Activated CD4-positive, CD25-positive, alpha-beta regulatory T cell treated with anti-CD3 and anti-CD28 coated beads, Interleukin-2, amount 50 U/mL, for 16 hours (primary cell): Measurements from ENCODE around the gene LY6G5C.

Experiments
- DNase-seq: peaks from one replicate; pipeline ENCODE4 v3.0.0-alpha.2; 2020; ENCODE audit warnings: low read depth, low spot score

Gene LY6G5C

DNA sequence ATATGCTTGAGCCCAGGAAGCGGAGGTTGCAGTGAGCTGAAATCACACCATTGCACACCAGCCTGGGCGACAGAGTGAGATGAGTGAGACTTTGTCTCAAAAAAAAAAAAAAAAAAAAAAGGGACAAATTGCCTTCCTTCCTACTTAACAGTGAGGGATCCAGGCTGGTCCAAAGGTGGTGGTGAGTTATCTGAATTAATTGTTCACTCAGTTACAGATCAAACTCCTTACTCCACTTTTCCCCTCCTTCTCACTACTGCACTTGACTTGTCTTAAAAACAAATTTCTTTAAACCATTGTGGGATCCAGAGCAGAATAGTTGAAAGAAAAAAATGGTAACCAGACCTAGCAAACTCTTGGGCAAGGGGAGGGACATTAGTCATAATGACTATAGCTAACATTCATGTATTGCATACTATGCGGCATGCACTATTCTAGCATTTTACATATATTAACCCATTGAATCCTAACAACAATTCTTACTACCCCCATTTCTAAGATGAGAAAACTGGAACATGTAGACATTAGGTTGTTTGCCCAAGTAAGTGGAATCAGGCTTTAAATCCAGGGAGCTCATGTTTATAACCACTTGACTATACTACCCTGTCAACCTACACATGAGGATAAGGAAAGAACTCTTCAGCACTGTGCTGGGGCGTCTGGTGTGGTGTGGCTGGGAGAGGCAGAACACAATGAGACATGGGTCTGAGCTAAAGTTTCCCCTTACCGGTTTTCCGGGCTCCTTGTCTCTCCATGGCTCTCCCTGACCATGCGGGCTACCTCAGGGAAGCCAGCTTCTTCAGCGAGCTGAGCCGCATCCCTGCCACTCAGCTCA lies 17.5 kb downstream of the LY6G5C start:
- DNase-seq: no peak

DNA sequence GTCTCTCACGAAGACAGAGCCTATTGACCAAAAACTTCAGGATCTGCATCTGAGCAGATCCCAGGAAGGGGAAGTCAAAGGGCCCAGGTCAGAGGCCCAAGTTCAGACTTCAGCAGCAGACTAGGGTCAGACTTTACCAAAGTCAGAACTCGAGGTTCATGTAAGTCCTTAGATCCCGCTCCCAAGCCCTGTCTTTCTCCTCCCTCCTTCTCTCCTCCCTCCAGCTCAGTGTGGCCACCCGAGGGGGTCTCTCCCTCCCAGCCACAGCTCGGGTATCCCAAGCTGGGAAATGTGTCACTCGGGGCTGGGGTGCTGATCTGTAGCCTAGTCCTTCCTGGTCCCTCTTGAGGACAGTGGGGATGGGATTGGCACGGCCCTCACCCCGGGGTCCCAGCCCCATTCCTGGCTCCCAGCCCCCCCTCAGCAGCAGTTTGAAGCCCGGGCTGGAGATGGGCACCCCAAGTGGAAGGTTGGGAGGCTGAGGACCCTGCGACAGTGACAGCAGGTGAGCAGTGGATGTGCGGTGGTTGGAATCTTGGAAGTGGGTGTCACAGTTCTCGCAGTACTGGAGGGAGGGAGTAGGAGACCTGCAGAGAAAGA lies 18.6 kb downstream of the LY6G5C start:
- DNase-seq: no peak

DNA sequence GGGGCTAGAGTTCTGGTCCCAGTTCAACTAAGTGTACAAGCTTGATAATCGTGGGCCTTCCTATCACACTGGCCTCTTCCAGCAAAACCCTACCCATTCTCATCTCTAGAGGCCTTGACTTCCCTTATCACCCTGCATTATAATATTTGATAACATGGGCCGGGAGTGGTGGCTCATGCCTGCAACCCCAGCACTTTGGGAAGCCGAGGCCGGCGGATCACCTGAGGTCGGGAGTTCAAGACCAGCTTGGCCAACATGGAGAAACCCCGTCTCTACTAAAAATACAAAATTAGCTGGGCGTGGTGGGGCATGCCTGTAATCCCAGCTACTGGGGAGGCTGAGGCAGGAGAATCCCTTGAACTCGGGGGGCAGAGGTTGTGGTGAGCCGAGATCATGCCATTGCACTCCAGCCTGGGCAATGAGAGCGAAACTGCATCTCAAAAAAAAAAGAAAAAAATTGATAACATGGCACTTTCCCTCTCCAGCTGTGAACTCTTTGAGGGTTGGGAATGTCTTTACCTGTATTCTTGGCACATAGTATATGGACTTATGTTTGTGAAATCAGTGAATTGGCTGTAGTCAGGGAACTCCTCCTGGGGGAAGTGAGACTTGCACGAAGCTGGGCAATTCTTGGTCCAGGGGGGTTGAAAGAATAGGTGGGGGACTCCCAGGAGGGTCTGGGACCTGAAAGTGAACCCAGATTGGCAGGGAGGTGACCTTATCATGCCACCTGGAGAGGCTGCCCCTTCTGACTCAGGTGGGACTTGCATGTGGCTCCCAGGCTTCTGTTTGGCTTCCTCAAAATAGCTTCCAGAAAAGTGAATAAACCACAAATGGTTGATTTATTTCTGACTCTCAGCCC lies 19.4 kb downstream of the LY6G5C start:
- DNase-seq: no peak

DNA sequence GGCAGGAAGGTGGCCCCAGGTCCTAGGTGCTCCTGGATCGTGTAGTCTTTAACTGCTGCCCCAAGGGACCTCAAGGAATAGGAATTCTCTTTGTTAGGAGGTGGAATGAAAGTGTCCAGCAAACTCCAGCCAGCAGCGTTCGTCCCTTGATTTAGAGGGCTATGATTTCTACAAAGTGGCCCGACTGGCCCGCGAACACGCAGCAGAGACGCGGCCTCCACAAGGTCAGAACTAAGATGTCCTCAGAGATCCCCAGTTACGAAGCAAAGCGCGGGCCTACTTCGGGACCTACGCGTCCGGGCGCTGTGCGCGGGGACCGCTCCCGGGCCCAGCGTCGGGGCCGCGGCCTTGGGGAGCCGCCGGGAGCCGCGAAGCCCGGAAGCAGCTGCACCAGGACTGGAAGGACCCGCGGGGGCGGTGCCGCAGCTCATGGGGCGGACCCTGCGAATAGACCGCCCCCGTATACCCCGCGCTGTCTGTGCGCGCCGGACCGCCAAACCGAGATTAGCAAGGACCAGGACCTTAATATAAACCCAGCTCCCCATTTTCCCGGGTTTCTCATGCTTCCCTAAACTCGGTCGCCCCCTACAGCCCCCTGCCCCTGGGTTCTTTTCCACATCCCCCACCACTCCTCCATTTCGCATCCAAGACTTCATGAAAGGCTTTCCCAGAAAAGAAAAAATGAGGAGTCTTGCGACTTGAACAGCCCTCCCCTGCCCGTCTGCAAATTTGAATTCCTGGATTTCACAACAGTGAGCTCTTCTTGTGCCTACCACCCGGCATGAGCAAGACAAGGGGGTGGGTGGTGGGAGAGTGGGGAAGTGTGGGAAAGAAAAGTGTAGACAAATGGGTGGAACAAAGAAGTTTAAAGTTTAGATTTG lies 20.2 kb downstream of the LY6G5C start, which contains the start of gene C6orf47:
Gene C6orf47 (minus strand): TSS at position 398 of the 881 bp plus-strand sequence. CDS start 831 bp downstream, outside the sequence.
- DNase-seq: peak; percentile 50

DNA sequence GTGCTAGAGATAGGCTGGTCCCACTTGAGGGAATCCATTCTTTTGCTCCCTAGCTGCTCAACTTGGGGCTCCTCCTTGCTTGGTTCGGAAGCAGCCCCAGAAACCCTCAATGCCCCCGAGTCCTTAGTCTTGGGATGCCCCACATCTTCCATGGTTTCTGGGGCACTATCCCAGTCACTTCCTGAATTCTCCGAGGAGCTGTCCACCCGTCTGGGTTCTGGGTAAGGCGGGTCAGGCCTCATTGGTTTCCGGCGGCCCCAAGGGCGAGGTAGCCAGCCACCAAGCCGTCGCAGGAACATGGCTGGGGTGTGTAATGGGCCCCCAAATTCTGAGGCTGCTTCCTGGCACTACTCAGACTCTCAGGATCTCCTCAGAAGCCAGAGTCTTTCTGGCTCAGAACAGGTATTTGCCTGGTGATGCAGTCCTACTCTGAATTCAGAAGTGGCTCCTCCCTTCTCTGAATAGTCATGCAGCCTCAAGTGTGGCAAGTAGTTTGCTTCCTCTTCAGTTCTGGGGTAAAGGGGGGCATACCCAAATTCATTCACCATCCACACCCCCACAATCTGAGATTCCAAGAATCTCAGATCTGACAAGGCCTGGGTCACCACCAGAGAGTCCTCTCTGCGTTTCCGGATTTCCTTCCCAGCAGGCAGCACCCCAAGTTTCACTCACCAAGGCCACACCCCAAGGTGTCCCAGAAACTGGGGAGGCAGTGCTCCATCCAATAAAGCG lies 21.1 kb downstream of the LY6G5C start:
- DNase-seq: no peak

DNA sequence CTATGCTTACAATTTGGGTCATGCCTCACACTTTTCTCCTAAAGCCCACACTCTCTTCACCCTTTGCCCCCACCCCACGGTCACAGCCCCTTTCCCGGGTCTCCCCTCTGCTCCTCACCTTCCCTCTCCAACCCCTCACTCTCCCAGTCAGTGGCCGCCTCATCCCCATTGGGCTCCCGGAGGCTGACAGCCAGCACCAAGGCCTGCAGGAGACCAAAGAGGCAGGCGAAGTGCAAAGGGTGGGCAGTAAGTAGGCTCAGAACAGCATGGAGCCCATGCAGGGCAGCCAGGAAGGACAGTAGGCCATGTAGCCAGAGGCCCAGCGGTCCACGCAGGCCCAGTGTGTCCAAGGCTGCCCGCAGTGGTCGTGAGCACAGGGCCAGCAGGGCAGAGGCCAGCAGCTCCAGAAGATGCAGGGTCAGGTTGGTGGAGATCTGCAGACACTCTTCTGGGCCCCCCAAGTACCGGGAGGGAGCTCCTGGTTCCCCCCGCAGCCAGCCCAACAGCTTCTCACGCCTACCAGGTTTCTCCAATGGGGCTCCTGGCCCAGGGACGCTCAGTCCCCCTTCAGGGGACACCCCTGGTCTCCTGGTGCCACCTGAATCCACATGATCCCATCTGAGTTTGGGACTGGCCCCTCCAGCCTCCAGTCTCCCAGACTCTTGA lies 21.8 kb downstream of the LY6G5C start:
- no peak for DNase-seq

DNA sequence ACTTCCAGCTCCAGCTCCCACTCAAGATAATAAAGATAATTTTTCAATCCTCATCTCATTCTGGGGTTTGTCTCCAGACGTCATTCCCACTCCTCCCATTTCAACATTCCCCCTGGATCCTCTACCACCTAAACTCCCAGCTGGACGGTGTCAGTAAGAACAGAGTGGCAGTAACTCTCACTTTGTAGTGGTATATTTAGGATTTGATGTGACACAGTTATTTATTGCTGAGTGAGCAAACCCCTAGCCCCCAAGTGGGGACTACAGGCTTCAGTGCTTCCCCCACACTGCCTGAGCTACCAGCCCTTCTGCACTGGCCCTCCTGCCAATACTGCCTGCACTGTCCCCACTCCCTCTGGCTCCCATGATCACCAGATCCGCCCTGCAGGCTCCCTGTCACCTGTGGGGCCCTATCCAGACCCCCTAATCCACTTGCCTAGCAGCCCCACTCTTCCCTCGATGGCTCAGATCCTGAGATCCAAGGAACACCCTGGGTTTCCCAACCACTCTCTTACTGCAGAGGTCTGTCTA lies 22.6 kb downstream of the LY6G5C start:
- DNase-seq: no peak

DNA sequence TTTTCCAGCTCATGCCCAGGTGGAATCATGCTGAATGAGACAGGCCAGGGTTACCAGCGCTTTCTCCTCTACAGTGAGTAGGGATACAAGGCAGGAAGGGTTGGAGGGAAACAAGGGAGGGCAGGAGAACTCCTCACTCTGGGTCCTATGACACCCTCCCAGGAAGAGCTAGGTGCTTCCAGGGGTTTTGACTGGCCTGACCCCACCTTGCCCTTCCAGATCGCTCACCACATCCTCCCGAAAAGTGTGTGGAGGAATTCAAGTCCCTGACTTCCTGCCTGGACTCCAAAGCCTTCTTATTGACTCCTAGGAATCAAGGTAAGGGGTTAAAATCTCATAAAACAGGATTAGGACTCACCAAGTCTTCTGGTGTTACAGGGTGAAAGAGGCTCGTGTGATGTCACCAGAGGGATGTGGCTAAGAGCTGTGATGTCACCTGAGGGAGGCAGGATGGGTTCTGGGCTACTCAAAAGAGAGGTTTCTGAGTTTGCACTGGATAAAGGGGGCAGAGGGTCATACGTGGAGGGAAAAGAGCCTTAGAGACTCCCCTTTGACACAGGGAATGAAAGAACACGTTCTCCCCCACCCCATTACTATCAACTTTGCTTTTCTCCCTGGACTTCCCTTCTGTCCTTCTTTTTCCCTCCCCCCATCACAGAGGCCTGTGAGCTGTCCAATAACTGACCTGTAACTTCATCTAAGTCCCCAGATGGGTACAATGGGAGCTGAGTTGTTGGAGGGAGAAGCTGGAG lies 23.3 kb downstream of the LY6G5C start:
- DNase-seq: no peak

DNA sequence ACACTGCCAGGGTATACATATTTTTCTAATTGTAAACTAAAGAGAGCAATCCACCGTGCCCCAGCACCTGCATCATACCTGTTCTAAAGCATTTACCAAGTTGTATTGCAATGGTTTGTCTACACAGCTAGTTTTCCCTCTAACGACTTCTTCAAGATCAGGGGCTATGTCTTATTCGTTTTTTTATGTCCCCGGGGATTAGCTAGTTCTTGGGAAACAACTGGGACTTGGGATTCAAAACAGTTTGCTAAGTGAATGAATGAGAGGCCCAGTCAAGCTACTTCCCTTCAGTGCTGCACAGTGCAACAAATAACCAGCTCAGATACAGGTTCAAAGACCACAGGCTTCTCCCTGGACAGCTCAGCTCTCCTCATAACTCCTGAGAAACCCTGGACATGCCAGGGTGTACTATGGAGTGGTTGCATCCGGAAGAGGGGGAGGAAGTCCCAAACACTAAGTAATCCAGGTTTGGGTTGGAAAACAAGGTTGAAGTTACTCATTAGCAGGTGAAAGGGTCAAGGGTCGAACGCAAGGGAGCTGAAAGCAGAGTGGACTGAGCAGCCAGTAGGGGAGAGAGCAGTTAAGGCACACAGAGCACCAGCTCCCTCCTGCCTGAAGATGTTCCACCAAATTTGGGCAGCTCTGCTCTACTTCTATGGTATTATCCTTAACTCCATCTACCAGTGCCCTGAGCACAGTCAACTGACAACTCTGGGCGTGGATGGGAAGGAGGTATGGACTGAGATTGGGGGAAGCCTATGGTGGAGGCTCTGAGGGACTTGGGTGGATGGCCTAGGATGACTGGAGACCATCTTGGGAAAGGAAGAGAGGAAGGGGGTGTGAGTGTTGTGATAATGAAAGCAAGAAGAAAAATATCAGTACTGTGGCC lies 25.3 kb downstream of the LY6G5C start, which contains the start of gene APOM:
Gene APOM (plus strand): TSS at position 546 of the 889 bp plus-strand sequence. CDS start 73 bp downstream, at position 619.
- no peak for DNase-seq

DNA sequence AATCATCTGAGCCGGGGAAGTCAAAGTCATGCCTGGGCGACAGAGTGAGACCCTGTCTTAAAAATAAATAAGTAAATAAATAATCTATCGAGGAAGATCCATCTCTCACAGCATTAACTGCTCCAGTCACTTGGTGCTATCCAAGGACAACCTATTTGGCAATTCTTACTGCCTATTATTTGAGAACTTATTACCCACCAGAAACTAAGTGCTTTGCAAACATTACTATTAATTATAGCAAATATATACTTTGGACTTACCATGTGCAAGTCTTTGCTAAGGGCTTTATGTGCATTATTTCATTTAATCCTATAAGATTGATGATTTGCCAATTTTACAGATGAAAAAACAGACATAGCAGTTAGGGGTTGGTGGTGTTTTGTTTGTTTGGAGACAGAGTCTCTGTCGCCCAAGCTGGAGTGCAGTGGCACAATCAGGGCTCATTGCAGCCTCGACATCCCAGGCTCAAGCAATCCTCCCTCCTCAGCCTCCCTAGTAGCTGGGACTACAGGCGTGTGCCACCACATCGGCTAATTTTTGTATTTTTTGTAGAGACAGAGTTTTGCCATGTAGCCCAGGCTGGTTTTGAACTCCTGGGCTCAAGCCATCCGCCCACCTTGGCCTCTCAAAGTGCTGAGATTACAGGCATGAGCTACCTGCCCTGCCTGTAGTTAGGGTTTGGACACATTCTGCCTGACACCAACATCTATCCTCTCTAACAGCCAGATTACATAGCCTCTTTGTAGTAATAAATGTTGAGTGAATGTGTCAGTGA lies 26.1 kb downstream of the LY6G5C start:
- DNase-seq: no peak

DNA sequence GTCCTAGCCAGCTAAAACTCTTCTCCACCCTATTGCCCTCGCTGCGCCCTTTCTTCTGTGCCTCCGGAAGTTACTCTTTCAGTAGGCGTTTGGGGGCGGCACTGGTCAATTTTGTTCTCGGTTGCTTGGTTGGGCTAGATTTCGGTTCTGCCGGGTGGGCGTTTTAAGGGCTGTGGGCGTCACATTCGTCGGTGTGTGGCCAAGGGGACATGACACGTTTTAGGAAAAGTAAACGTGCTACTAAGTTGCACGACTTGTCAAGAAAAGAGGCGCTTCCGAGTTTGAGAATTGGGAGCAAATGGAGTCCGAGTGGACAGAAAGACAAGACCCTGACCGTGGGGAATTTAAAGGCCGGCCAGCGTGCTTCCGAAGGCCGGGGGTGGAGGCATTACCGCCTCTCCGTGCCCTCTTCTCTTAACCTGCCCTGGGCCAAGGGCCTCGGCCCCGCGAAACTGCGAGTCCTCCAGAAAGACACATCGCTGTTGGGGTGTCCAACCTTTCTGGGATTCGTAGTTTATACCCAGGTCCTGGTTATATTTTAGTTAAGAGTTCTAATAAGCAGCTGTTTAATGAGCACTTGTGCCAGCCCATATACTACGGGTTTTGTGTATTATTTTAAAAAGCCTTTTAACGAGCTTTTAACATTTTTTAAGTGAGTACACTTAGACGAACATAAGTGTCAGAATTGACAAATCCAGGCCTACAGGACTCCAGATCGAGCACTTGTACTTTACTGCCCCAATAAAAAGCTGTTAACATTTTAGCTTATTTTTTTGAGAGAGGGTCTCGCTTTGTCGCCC lies 27.7 kb downstream of the LY6G5C start:
- no peak for DNase-seq

DNA sequence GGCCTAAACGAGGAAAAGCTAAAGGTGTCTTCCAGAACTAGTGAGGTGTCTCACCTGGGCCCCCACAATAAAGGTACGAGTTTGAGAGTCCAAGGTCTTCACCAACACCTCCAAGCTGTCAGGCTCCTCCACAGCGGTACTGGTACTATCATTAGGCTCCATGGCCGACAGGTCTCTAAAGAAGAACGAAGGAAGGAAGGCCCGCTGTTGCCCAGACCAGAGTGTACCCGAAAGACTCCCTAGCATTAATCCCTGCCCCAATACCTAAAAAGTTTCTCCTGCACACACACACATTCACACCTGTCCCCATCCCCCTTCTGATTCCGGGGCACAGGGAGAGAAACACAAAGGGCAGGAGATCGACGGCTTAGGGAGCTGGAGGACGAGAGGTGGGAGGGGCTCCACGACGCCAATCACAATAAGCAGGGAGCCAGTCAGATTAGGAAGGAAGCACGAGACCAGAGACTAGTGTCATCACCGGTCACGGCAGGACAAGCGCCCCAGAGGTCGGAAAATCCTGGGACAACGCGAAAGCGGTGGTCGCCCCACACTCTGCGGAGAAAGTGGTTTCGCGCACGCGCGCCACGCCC lies 29.2 kb downstream of the LY6G5C start:
- no peak for DNase-seq

DNA sequence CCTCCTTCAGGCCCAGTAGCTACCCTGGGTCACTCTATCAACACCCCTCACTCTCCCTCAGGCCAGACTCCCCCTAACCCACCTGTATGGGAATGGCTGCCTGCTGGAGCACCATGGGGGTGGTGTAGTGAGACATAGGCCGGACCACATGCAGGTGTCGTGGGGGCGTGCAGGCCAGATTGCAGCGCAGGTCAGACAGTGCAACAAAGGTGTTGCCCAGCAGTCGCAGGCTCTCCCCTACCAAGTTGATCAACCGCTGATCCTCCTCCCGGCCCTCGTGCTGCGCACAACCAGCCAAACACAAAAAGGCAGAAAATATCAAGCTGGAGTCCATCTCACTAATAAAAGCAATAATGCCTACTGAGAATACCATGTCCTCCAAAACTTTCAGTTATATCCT lies 35.5 kb downstream of the LY6G5C start:
- no peak for DNase-seq

DNA sequence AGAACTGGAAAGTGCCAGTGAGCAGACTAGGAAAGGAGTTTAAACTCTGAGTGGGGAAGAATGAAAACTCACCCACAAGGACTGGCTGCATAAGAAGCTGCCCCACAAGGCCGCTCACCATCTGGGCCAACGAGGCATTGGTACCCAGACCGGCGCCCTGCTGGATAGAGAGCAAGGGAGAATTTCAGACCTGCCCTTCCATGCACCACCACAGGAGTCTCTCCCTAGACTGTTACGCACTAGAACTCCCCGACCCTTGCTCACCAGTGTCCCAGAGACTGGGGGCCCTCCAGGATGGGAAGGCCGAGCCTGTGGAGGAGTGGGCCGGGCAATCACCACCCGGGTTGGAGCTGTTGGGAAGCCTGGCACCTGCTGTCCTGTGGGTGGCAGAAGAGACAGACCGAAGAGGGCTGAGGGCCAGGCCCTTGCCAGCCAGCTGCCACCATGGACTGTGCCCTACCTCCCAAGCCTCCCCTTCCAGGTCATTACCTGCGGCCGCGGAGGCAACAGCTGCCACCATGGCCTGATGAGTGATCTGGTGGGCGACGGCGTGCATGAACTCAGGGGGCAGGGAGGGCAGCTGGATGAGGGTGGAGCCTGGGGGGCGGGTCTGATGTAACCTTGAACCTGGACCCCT lies 36.9 kb downstream of the LY6G5C start:
- no peak for DNase-seq
